GM18498 (cell line): ENCODE data around the gene THBS2.
"Not testable (repeated sequence)": the region's sequence is repeated elsewhere in the genome, so short reads cannot be mapped to it uniquely, and the experiment has no call there.

Source experiments
- ATAC-seq: cut with Tn5 transposase; IDR thresholded peaks from one replicate; pipeline ENCODE4 v1.9.1; 2021; ENCODE audit warnings: mild to moderate bottlenecking, moderate library complexity; ENCODE audit not compliant: unreplicated experiment

The THBS2 gene

DNA sequence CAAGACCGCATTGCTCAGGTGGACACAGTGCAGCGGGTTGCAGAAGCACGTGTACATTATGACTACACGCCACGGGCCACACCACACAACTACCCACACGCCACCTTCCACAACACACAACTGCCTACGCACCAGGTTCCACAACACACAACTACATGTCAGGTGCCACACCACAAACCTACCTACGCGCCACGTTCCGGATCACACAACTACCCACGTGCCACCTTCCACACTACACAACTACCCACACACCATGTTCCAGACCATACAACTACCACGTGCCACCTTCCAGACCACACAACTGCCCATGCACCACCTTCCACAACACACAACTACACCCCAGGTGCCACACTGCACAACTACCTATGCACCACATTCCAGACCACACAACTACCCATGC is 20.5 kb downstream of the THBS2 start:
- no peak for ATAC-seq

DNA sequence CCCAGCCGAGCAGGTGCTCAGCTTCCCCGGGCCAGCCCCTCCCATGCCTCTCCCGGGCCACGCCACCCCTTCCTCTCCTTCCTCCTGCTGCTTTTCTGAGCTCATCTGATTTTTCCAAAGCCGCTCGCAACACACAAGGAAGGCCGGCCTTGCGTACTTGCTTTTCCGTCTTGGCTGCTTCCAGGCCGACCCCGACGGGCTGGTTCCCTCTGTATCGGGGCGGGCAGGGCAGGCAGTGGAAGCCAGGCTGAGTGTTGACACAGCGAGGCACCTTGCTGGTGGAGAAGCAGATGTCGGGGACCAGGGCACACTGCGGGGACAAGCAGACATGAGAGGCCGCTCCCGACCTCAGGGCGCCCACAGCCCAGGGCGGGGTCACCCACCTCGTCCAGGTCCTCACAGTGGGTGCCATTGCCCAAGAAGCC is 21.1 kb downstream of the THBS2 start:
- no peak for ATAC-seq

DNA sequence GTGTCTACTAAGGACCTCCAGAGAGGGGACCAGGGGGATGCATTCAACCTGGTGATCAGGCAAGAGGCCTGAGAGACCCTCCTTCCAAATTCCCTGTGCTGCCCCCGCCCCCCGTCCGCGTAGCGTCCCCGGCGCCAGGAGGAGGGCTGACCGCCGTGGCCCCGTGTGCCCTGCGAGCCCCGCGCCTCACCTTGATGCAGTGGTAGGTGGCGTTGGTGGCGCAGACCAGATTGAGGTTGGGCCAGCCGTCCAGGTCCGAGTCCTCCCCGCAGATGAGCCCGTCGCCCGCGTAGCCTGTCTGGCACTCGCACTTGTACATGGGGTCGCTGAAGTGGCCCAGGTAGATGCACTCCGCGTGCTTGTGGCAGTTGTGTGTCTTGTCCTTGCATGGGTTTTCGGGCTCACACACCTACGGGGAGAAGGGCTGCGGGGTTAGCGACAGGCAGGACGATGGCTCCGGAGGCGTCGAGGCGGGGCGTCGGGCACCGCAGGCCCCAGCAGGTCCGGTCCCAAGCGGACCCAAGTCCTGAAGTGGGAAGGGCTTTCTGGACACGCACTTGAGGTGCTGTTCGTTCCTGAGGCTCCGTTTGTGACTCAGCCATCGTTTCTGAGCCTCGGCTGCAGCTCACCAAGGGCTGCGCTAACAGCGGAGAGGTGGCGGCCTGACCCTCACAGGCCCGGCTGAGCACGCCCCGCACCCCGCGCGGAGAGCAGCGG is 21.7 kb downstream of the THBS2 start:
- no peak for ATAC-seq

DNA sequence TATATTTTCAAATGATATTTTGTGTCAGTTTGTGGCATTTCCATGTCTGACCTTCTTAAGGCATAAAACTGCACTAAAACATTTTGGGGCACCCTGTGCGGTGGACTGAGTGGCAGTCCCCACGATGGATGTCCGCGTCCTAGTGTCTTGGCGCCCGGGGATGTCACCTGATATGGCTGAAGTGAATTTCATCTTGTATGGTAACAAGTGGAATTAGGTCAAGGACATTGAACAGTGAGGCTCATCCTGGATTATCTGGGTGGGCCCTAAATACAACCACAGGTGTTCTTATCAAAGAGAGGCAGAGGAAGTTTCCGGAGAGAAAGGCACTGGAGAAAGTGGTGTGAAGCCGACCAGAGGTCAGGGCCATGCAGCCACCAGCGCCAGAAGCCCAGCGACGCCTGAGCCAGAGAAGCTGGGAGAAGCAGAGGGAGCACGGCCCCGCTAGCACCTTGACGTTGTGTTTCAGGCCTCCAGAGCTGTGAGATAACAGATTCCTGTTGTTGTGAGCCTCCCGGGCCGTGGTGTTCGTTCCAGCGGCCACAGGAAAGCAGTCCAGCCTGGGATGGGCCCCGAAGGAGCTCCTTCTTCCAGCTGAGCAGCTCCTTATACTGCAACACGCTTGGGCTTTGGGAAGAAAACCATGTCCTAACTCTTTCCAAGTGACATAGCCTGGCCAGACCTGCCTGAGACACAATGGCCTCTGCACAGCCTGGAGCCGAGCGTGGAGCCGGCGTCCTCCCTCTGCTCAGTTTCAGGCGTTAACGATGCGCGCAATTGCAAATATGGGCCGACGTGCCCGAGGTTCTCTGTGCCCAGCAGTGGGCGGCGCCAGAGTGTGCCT is 22.5 kb downstream of the THBS2 start:
- ATAC-seq = no peak

DNA sequence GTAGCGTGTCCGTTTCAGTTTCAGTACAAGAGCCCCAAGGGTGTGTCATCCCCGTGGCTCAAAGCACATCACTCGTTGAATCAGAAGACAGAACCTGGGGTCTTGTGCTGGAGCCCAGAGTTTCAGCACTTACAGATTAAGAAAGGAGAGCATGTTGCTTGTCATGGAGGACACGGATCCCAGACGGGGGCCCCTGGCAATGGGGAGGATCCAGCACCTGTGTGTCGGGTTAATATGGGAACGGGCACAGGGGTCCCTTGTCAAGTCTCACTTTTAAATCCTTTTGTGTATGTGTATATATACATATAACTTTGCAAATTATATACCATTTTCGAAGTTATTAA is 23.4 kb downstream of the THBS2 start:
- no peak for ATAC-seq

DNA sequence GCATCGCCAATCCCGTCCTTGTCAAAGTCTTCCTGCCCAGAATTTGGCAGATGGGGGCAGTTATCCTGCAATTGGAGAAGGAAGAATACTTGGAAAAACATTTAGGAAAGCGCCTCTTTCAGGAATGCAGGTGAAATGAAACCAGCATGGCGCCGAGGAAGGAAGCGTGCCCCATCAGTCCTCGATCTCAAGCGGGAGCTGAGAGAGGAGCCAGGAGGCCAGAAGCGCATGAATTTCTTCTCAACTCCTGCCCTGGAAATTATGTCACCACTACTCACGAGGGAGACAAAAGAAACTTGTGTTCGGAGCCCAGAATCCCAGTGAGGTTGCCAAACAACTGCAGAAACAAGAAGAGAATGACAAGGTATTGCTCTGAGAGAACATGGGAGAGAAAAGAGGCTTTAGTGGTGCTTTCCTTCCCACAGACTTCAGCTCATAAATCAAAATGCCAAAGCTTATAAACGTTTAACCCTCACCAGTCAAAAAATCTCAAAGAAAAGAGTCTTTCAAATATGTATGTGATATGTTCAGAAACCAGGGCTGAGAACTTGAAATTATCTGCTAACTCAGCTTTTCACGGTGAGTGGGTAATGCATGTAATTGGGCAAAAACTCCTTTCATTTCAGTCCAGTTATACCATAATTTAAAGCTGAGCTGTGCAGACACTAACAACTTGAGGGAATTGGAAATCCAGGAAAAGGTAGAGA is 23.9 kb downstream of the THBS2 start:
- ATAC-seq = no peak

DNA sequence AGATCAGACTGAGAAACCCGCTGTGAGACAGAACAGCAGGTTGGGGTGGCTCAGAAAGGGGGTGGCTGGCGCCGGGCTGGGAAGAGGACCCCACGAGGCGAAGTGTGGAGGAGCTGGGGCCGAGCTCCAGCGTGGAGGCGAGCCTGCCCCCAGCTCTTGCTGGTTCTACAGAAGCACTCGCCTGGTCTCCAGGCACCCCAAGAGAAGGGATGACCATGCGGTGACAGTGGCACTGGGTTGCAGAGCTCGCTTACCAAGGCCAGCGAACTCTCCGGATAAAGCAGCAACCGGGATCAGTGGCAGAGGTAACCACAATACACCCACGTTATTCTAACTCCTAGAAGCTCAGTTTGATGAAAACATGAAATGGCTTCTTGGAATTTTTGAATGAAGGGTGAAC is 26.5 kb downstream of the THBS2 start:
- ATAC-seq = no peak

DNA sequence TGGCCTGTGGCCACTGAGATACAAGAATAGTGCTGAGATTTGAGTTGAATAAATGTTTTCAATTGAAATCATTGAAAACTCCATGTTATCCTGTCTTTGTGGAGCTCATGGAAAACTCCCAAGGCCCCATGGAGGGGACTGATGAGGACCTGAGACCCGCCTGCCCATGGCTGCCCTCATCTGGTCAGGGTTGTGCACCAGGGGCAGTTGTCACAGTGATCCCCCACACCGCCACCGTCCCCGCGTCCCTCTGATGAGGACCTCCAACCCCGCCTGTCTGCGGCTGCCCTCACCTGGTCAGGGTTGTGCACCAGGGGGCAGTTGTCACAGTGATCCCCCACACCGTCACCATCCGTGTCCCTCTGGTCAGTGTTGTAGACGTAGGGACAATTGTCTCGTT is 27.8 kb downstream of the THBS2 start:
- ATAC-seq = no peak

DNA sequence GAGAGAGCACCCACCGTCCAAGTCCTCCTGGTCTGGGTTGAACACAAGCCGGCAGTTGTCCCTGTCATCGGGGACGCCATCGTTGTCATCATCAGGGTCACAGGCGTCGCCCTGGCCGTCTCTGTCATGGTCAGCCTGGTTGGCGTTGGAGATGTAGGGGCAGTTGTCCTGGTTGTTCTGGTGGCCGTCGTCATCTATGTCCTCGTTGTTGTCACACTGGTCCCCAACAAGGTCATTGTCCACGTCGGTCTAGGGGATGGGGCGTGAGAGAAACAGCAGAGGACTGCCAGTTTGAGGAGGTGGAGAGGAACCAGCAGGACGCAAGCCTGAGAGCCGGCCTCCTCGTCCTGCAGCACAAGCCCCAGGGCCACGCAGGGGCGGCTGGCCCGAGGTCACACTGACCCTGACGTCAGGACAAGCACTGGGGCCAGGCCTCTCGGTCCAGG is 28.5 kb downstream of the THBS2 start:
- ATAC-seq = no peak

DNA sequence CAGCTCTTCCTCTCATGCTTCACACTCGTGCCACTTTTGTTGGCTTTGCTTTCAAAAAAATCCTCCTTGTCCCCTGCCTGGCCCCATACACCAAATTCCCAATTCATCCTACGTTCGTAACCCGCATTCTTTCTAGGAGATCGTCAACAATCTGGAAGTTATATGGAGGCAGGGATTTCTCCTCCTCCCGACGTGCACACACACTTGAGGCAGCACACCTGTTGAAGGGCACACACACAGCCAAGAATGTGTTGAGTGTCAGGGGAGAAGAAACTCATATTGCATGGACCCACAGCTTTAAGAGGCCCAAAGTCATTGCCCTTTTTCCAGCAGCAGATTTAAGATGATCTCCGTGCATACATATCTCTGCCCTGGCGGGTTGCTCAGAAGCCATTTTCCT is 28.9 kb downstream of the THBS2 start:
- ATAC-seq = no peak

DNA sequence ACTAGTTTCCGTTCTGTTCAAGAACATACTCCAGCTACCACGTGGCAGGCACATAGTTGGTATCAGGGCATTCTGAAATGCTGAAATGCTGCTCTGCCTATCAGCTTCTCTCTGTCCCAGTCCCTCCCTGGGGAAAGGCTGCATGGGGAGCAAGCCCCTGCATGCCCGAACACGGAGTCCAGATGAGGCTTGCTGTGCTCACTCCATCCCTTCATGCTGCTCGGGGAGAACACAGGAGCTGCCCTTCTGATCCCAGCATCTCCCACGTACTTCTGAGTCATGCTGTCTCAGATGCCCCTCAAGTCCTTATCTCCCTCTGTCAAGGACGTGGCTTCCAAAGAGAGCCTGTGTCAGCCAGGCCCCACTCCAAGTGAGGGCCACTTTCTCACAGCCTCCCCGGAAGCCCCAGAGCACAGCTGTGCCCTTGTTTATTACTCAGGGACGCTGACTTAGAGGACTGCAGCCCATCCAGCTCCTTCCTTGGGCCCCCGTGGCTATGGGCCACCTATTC is 29.4 kb downstream of the THBS2 start:
- ATAC-seq = no peak

DNA sequence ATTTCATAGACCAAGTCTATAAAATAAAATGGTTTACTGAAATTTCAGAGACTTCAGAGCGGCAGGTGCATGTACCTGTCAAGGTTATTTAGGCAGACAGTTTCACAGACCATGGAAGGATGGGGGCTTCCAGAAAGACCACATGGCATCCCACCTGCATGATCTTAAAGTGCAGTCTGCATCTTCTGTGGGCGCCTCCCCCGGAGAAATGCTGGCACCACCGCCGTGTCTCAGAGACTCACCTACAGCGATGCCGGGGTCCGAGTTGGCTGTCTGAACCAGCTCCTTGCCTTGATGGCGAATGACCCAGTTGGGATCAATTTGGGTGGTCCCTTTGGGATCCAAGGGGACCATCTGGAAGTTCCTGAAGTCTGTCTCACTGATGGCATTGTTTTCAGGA is 30.6 kb downstream of the THBS2 start:
- ATAC-seq = no peak

DNA sequence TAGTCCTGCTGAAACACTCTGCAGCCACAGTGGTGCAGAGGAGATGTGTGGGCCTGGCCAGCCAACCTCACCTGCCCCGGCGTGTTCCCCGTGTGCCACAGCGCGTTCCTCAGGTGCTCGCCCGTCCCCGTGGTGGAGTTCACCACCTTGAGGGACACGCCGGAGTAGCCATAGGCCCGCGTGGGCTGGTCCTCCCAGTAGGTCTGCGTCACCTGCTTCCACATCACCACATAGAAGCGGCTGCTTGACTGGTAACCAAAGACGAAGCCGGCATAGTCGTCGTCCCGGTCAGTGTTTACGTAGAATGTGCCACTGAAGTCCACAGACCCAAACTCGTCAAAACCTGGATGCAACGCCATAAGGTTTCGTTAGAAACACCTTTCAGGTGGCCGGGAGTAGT is 31.5 kb downstream of the THBS2 start:
- no peak for ATAC-seq

DNA sequence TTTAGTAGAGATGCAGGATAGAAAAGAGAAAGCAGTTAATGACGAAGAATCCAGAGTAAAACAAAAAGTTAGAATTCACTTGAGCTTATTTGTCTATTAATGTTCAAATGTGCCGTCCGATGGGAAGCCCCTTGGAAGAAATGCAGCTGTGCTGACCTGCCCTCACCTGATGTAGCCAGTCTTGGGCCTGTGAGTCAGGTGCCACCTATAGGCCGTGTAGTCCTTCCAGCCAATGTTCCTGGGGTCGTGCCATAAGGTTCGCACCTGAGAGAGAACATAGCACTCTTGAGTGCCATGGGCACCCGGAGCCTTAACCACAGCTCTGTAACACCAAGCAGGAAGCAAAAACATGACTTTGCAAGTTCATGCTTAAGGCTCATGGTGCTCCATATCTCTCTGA is 32.4 kb downstream of the THBS2 start:
- ATAC-seq = no peak

DNA sequence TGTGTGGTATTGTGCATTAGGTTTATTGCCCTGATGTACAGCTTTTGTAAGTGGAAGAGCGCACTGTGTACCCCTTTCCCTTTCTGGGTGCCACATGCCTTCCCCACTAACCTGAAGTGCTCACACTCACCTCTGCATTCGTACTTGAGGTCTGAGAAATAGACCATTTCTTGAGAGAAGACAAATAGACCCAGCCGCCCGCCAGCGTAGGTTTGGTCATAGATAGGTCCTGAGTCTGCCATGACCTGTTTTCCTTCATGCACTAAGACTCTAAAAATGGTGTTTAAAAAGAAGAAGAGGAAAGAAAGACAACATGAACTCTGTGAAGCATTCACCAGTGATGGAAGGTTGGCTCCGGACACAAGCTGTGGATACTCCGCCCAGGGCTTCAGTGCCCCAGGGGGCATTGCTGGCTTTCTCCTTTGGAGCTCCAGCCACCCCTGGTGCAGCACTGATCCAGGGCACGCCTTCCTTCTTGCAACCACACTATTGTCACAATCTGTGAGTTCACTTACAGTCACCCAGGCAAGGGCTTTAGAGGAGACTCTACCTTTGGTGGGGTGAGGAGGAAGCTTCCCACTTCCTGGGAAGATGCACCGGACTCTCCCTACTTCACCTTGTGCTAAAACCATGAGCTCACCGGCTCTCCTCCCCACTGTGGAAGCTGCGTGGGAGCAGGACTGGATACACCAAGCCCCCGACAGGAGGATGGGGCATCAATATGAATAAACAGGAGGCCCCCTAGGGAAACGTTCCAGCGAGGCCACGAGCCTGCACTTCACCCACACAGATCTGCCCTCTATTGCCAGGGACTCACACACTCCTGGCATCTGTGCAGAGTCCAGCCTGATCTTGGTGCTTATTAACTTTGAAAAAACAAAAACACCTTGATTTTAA is 33.3 kb downstream of the THBS2 start:
- no peak for ATAC-seq

DNA sequence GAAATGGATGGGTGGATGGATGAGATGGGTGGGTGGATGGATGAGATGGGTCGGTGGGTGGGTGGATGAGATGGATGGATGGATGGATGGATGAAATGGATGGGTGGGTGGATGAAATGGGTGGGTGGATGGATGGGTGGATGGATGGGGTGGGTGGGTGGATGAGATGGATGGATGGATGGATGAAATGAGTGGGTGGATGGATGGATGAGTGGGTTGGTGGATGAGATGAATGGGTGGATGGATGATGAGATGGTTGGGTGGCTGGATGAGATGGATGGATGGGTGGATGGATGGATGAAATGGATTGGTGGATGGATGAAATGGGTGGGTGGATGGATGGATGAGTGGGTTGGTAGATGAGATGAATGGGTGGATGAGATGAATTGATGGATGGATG is 35.7 kb downstream of the THBS2 start:
- no peak for ATAC-seq

DNA sequence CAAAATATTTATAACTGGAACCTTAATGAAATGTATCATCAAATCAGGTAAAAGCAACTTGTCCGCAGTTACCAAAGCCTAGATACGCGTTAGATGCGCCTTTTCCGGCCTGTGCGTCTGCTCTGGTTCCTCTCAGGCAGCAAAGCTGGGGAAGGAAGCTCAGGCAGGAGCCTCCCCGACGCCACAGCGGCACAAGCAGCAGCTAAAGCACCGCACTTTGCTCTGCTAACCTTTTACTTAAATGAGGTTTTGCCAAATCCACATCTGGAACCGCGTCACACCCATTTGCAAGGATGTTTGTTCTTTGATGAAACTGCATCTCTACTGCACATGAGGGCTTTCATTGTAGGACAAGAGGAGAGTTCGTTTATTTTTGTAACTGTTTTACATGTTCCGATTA is 36.8 kb downstream of the THBS2 start:
- no peak for ATAC-seq

DNA sequence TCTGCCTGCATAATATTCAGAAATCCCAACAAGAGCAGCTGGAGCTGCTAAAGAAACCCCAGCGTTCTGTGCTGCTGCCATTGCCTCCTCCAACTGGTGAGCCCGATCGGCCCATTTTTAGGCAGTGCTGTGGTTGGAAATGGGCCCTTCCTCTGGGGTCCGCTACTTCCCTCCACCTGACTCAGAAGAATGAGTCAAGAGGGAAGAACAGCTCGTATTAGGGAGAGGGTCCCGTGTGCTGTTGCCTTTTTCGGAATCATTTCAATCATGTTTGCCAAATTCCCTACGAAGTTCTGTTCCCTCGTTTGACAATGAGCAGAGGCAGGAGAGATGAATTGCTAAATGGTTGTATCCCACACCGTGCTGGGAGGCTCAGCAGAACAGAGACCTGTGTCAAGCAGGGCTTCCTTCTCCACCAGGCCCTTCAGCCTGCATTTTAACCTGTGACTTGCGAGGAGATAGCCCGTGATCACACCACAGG is 38.4 kb downstream of the THBS2 start:
- no peak for ATAC-seq

DNA sequence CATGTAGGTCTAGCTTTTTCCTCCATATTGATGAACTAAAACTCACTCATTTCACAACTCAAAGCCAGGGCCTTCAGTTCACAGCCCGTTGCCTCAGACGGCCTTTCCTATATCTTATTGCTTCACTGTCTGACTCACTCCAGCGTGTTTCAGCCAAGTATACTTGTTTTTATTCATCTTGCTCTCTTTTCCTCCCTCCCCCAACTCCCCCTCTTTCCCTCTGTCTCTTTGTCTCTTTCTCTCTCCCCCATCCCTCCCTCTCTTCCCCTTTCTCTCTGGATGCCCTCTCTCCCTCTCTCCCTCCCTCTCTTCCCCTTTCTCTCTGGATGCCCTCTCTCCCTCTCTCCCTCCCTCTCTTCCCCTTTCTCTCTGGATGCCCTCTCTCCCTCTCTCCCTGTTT is 38.9 kb downstream of the THBS2 start:
- ATAC-seq = not testable (repeated sequence)

DNA sequence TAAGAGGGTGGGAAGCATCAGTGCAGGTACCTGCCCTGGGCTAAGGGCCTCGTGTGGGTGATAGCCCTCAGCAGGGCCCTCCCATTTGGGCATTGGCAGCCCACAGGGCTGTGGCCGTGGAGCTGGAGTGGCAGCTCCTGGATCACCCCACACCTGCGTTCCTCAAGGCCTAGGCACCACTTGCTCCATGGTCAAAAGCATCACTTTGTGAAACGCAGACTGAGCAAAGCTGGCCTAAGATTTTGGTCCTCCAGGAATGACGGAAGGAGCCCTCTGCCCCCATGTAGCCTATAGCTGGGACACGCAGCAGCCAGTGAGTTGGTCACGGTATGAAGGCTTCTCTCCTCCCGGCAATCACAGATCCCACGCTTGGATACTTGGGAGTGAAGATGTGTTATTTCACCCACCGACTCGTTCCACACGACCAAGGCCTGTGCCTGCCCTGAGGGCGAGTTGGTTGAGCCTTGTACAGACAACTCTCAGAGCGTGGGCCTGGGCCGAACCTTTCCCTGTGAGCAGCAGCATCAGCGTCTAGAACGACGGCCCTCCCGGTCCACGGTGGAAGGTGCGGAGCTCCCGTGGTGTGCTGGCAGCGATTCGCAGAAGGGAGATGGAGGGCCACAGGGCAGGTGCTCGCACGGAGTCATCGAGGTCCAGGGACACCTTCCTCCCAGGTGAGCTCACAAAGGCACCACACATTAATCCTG is 39.7 kb downstream of the THBS2 start:
- no peak for ATAC-seq
